Adipocyte (in vitro differentiated cells): Measurements from ENCODE around the gene CHMP6.

Experiments used
- DNase-seq: peaks from one replicate; pipeline ENCODE4 v3.0.0-alpha.2; 2015; ENCODE audit warnings: low read depth
- H3K27me3 ChIP-seq: replicated peaks from 2 replicates; pipeline ENCODE4 v1.7.0; 2013; ENCODE audit warnings: mild to moderate bottlenecking, low read length, moderate library complexity; ENCODE audit not compliant: control insufficient read depth, insufficient read depth
- H3K36me3 ChIP-seq: 2 replicates; pipeline ENCODE4 v1.7.0; 2013; ENCODE audit warnings: low read length, mild to moderate bottlenecking, moderate library complexity; ENCODE audit not compliant: control insufficient read depth, insufficient read depth, severe bottlenecking
- H3K4me1 ChIP-seq: 2 replicates; pipeline ENCODE4 v1.7.0; 2013; ENCODE audit warnings: mild to moderate bottlenecking, low read length, moderate library complexity; ENCODE audit not compliant: control insufficient read depth, insufficient read depth
- H3K4me3 ChIP-seq: 2 replicates; pipeline ENCODE4 v1.7.0; 2013; ENCODE audit warnings: mild to moderate bottlenecking, low read length, moderate library complexity
- H3K9ac ChIP-seq: 2 replicates; pipeline ENCODE4 v1.7.0; 2013; ENCODE audit warnings: mild to moderate bottlenecking, low read length, moderate library complexity
- H3K9me3 ChIP-seq: 2 replicates; pipeline ENCODE4 v1.7.0; 2013; ENCODE audit warnings: mild to moderate bottlenecking, low read length, moderate library complexity; ENCODE audit not compliant: control insufficient read depth

The CHMP6 gene

GRCh38 chr17:80979547-80980378 lies 11.9 kb upstream of the CHMP6 start:
- Histone ChIP-seq H3K9me3 (no peaks in the 10 kb centered on the region), H3K4me1 (peaks cover 7% of the 10 kb centered on the region), H3K4me3 (no peak overlapping the region), H3K36me3 (no peaks in the 10 kb centered on the region), H3K27me3 (no peaks in the 10 kb centered on the region), H3K9ac (no peak overlapping the region)
- no peak for DNase-seq

DNA sequence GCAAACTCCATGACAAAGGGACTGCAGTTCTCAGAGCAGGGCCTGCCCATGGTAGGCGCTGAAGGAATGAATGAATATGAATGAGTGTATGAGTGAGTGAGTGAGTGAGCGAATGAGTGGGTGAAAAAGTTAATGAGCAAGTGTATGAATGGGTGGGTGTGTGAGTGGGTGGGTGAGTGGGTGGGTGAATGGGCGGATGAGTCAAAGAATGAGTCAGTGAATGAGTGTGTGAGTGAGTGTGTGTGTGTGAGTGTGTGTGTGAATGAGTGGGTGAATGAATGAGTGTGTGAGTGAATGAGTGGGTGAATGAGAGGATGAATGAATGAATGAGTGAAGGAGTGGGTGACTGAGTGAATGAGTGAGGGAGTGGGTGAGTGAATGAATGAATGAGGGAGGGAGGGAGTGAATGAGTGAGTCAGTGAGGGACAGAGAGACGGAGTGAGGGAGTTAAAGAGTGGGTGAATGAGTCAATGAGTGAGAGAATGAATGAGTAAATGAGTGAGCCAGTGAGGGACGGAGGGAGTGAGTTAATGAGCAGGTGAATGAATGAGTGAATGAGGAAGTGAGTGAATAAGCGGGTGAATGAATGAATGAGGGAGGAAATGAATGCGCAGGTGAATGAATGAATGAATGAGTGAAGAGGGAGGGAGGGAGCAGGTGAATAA lies 11.1 kb upstream of the CHMP6 start:
- H3K9me3 ChIP-seq: no peaks in the 10 kb centered on the region
- H3K4me3 ChIP-seq: no peak overlapping the region
- H3K27me3 ChIP-seq: no peaks in the 10 kb centered on the region
- no peaks in the 10 kb centered on the region for H3K36me3 ChIP-seq
- no peak for DNase-seq
- peaks cover 12% of the 10 kb centered on the region for H3K4me1 ChIP-seq
- no peak overlapping the region for H3K9ac ChIP-seq

- DNase-seq: peak; percentile 59
- no peak overlapping the region for H3K4me3 ChIP-seq
Measured at GRCh38 chr17:80981062-80981902, 10.4 kb upstream of the CHMP6 start.

DNA sequence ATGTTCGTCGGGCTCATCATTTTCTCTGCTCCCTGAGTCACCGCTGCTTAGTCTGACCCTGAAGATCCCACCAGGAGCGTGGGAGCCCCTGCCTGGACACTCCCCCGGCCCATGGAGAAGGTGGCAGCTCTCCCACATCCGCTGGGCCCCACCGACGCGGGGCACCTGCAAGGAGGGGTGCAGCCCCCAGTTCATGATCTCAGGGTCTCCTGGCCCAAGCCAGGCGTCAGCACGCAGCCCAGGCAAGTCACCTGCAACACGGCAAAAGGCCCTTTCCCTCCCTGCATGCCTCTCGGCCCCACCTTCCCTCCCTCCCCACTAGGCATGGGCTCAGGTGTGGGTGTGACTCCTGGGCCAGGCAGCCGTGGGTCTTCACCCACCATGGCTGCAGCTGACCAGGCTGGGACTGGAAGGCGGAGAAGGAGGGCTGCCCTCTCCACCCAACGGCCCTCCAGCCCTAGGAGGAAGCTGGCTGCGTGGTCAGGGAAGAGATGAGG lies 9.7 kb upstream of the CHMP6 start:
- no peak for DNase-seq
- Histone ChIP-seq H3K36me3 (no peaks in the 10 kb centered on the region), H3K4me3 (no peak overlapping the region)

More at GRCh38 chr17:80981062-80981902, 10.4 kb upstream of the CHMP6 start:
- H3K4me1 ChIP-seq: peaks cover 12% of the 10 kb centered on the region
- no peaks in the 10 kb centered on the region for H3K9me3 ChIP-seq
- no peak overlapping the region for H3K9ac ChIP-seq
- no peaks in the 10 kb centered on the region for H3K27me3 ChIP-seq
- no peaks in the 10 kb centered on the region for H3K36me3 ChIP-seq

DNA sequence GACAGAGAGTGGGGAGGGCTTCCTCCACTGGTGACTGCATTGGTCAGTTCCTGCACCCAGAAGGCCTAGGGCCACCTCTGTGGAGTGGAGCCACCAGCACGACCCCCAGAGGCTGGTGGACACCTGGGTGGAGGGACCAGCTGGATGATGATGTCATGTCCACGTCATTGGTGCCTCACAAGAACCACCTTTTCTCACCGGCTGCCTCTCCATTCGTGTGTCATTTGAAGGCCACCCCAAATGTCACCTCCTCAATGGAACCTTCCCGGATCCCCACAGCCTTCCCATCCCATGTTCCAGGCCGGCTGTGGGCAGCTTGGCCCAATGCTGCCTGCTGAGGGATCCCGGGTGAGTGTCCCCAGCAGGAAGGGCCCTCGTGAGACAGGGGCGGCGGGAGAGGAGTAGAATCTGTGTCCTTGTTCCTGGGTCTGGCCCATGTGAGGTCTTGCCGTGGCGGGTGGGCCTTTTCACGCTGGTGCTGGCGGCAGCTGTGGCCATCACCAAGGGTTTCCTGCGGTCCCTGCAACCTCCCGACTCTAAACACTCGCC lies 9.1 kb upstream of the CHMP6 start:
- Histone ChIP-seq H3K27me3 (no peaks in the 10 kb centered on the region), H3K9ac (no peak overlapping the region), H3K36me3 (no peaks in the 10 kb centered on the region), H3K4me3 (no peak overlapping the region), H3K9me3 (no peaks in the 10 kb centered on the region), H3K4me1 (peaks cover 13% of the 10 kb centered on the region)
- DNase-seq: no peak

More for the DNA sequence above, 9.7 kb upstream of the CHMP6 start:
- Histone ChIP-seq H3K27me3 (no peaks in the 10 kb centered on the region), H3K9me3 (no peaks in the 10 kb centered on the region), H3K4me1 (peaks cover 12% of the 10 kb centered on the region), H3K9ac (no peak overlapping the region)

GRCh38 chr17:80983545-80983944 lies 8.1 kb upstream of the CHMP6 start:
- no peaks in the 10 kb centered on the region for H3K27me3 ChIP-seq
- H3K36me3 ChIP-seq: no peaks in the 10 kb centered on the region
- peaks cover 23% of the 10 kb centered on the region for H3K4me1 ChIP-seq
- no peak overlapping the region for H3K4me3 ChIP-seq
- no peaks in the 10 kb centered on the region for H3K9me3 ChIP-seq
- peak overlapping the region; percentile 6 for H3K9ac ChIP-seq
- no peak for DNase-seq

GRCh38 chr17:80984749-80985148 lies 6.9 kb upstream of the CHMP6 start:
- H3K4me3 ChIP-seq: no peak overlapping the region
- no peaks in the 10 kb centered on the region for H3K9me3 ChIP-seq
- peak overlapping the region; percentile 38 for H3K9ac ChIP-seq
- H3K36me3 ChIP-seq: no peaks in the 10 kb centered on the region
- peaks cover 34% of the 10 kb centered on the region for H3K4me1 ChIP-seq
- no peaks in the 10 kb centered on the region for H3K27me3 ChIP-seq
- DNase-seq: peak; percentile 86

GRCh38 chr17:80986046-80986445 lies 5.6 kb upstream of the CHMP6 start:
- Histone ChIP-seq H3K9ac (no peak overlapping the region), H3K36me3 (no peaks in the 10 kb centered on the region), H3K9me3 (no peaks in the 10 kb centered on the region), H3K4me3 (no peak overlapping the region), H3K27me3 (no peaks in the 10 kb centered on the region), H3K4me1 (peaks cover 39% of the 10 kb centered on the region)
- no peak for DNase-seq

DNA sequence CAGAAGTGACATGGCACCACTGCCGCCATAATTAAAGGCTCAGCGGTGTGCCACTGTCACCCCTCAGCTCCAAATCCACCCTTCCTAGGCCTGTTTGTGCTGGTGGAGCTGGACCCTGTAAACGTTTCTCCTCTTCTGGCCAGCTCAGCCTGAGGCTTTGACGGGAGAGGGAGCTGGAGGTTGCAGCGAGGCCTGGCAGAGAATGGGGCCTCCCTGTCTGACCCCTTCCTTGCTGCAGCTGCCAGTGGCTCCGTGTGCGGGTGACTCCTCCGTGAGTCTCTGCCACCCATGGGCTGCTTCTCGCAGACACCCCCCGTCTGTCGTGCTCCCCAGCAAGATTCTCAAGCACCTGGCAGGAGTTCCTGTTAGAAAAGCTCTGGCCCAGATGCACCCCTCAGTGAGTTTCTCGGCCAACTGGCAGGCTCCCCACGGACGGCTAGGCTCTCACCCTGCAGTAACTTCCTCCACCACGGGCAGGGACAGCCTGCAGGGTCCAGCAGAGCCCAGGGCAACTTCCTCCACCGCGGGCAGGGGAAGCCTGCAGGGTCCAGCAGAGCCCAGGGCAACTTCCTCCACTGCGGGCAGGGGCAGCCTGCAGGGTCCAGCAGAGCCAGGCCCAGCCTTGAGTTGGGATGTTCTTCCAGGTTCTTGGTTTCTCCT lies 4.7 kb upstream of the CHMP6 start:
- H3K9me3 ChIP-seq: no peaks in the 10 kb centered on the region
- H3K36me3 ChIP-seq: no peaks in the 10 kb centered on the region
- peaks cover 43% of the 10 kb centered on the region for H3K4me1 ChIP-seq
- H3K9ac ChIP-seq: no peak overlapping the region
- H3K4me3 ChIP-seq: no peak overlapping the region
- H3K27me3 ChIP-seq: no peaks in the 10 kb centered on the region
- DNase-seq: no peak

GRCh38 chr17:80987941-80988461 lies 3.6 kb upstream of the CHMP6 start:
- Histone ChIP-seq H3K4me3 (no peak overlapping the region), H3K27me3 (no peaks in the 10 kb centered on the region), H3K9me3 (no peaks in the 10 kb centered on the region), H3K36me3 (no peaks in the 10 kb centered on the region), H3K4me1 (peaks cover 49% of the 10 kb centered on the region), H3K9ac (peak overlapping the region; percentile 61)
- DNase-seq: no peak
